Measurements from ENCODE around the gene AZU1. TPM values are rescaled to one million over a fixed set of nuclear protein-coding genes. Genes with fewer than 3 reads are reported as not detected.

The AZU1 gene
- total RNA-seq, 1 experiment from 2014 or later: not detected

DNA sequence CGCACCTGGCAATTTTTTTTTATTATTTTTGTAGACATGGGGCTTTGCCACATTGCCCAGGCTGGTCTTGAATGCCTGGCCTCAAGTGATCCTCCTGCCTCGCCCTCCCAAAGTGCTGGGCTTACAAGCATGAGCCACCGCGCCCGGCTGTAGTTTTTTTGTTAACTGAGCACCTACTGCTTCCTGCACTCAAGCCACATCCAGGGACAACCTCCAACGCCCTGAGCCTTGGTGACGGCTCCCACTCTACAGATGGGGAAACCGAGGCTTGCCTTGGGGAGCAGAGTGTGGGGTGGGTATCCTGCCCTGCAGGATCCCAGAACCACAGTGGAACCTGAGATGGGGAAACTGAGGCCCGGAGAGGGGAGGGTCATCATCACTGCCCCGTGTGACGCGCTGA, 27.5 kb downstream of the AZU1 start:
- intact Hi-C loops (cut with micrococcal nuclease): no loop called here
- Histone ChIP-seq H3K79me2 (ENCODE audit: insufficient read depth, low read length) (no peaks in the 10 kb centered on the region), H3K27me3 (ENCODE audit: insufficient read depth, low read length) (no peaks in the 10 kb centered on the region), H3K9ac (ENCODE audit: low read length) (no peak overlapping the region), H3K9me2 (ENCODE audit: insufficient read depth) (no peaks in the 10 kb centered on the region), H3K27ac (ENCODE audit: low read depth, low read length) (no peak overlapping the region), H3K4me2 (ENCODE audit: low read length) (no peak overlapping the region), H3K4me1 (ENCODE audit: control insufficient read depth in 1 of 2, insufficient read depth in 2 of 2, low read length in 2 of 2) (peaks cover 18 to 25% of the 10 kb centered on the region in 2 experiments), H4K20me1 (ENCODE audit: insufficient read depth) (no peaks in the 10 kb centered on the region), H3K36me3 (ENCODE audit: control insufficient read depth in 1 of 2, insufficient read depth in 2 of 2, low read length in 2 of 2) (no peaks in the 10 kb centered on the region), H2AFZ (ENCODE audit: low read depth, low read length, poor library complexity, severe bottlenecking) (no peak overlapping the region), H3K9me3 (ENCODE audit: control insufficient read depth in 1 of 2, insufficient read depth in 1 of 2, low read depth in 1 of 2, low read length in 2 of 2) (no peaks in the 10 kb centered on the region), H3K4me3 (replicated peaks in 1 of 2; ENCODE audit: low read depth in 1 of 2, low read length in 2 of 2) (no peak overlapping the region)
- ChIA-PET CTCF (interaction anchor here (0.6 kb wide), 1 partner anchor 25 kb away, joined by 3 read pairs; no protein-coding TSS in a partner anchor), POLR2A (no interaction called here), RAD21 (ENCODE audit: low non-redundant PET in 1 of 2, low total read pairs in 2 of 2, uncharacterized antibody in 2 of 2, unreplicated experiment in 2 of 2) (no interaction called here)
- no TSS peak for BruUV-seq (replicated peaks)
- DNase-seq (ENCODE audit: low read depth, low spot score) (no peak), ATAC-seq (no peak)
- TF ChIP-seq, protein P1, sequence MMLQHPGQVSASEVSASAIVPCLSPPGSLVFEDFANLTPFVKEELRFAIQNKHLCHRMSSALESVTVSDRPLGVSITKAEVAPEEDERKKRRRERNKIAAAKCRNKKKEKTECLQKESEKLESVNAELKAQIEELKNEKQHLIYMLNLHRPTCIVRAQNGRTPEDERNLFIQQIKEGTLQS (IDR thresholded peaks at IDR 0.05): no peak
- TF ChIP-seq ZNF274 (IDR thresholded peaks at IDR 0.05; ENCODE audit: low read depth, low read length): no peak
- TF ChIP-seq POLR2A (IDR thresholded peaks at IDR 0.05; ENCODE audit: borderline replicate concordance, extremely low read depth, insufficient read depth, insufficient read length): no peak
- TF ChIP-seq ELF1 (IDR thresholded peaks at IDR 0.05; ENCODE audit: borderline replicate concordance, low read depth): no peak

DNA sequence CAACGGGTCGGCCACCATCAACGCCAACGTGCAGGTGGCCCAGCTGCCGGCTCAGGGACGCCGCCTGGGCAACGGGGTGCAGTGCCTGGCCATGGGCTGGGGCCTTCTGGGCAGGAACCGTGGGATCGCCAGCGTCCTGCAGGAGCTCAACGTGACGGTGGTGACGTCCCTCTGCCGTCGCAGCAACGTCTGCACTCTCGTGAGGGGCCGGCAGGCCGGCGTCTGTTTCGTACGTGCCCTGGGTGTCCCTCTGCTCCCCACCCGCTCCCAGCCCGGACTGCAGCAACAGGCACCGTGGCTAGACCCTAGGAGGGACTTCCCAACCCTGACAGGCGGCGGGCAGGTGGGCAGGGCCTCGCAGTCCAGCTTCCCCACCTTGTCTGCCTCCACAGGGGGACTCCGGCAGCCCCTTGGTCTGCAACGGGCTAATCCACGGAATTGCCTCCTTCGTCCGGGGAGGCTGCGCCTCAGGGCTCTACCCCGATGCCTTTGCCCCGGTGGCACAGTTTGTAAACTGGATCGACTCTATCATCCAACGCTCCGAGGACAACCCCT, 28.0 kb downstream of the AZU1 start:
- no peaks in the 10 kb centered on the region for H3K9me3 ChIP-seq (ENCODE audit: control insufficient read depth in 1 of 2, insufficient read depth in 1 of 2, low read depth in 1 of 2, low read length in 2 of 2)
- no peaks in the 10 kb centered on the region for H3K27me3 ChIP-seq (ENCODE audit: insufficient read depth, low read length)
- peaks cover 15 to 21% of the 10 kb centered on the region in 2 experiments for H3K4me1 ChIP-seq (ENCODE audit: control insufficient read depth in 1 of 2, insufficient read depth in 2 of 2, low read length in 2 of 2)
- ChIA-PET POLR2A (no interaction called here), CTCF (interaction anchor here (0.6 to 1.7 kb wide), 3 partner anchors 26 to 126 kb away, joined by 3 to 9 read pairs (median 6); no protein-coding TSS in a partner anchor), RAD21 (ENCODE audit: low non-redundant PET in 1 of 2, low total read pairs in 2 of 2, uncharacterized antibody in 2 of 2, unreplicated experiment in 2 of 2) (no interaction called here)
- no peaks in the 10 kb centered on the region for H3K36me3 ChIP-seq (ENCODE audit: control insufficient read depth in 1 of 2, insufficient read depth in 2 of 2, low read length in 2 of 2)
- H3K9me2 ChIP-seq (ENCODE audit: insufficient read depth): no peaks in the 10 kb centered on the region
- no peak overlapping the region for H3K4me2 ChIP-seq (ENCODE audit: low read length)
- no peaks in the 10 kb centered on the region for H4K20me1 ChIP-seq (ENCODE audit: insufficient read depth)
- no peak overlapping the region for H2AFZ ChIP-seq (ENCODE audit: low read depth, low read length, poor library complexity, severe bottlenecking)
- intact Hi-C loops (cut with micrococcal nuclease): loop anchor here (2.0 kb wide), 1 partner anchor 65 kb away; no protein-coding TSS in a partner anchor
- no peak for ATAC-seq
- no peak overlapping the region for H3K4me3 ChIP-seq (replicated peaks in 1 of 2; ENCODE audit: low read depth in 1 of 2, low read length in 2 of 2)
- H3K27ac ChIP-seq (ENCODE audit: low read depth, low read length): no peak overlapping the region
- no peaks in the 10 kb centered on the region for H3K79me2 ChIP-seq (ENCODE audit: insufficient read depth, low read length)
- no peak overlapping the region for H3K9ac ChIP-seq (ENCODE audit: low read length)
- no peak for DNase-seq (ENCODE audit: low read depth, low spot score)
- no TSS peak for BruUV-seq (replicated peaks)
- TF ChIP-seq, protein P2, sequence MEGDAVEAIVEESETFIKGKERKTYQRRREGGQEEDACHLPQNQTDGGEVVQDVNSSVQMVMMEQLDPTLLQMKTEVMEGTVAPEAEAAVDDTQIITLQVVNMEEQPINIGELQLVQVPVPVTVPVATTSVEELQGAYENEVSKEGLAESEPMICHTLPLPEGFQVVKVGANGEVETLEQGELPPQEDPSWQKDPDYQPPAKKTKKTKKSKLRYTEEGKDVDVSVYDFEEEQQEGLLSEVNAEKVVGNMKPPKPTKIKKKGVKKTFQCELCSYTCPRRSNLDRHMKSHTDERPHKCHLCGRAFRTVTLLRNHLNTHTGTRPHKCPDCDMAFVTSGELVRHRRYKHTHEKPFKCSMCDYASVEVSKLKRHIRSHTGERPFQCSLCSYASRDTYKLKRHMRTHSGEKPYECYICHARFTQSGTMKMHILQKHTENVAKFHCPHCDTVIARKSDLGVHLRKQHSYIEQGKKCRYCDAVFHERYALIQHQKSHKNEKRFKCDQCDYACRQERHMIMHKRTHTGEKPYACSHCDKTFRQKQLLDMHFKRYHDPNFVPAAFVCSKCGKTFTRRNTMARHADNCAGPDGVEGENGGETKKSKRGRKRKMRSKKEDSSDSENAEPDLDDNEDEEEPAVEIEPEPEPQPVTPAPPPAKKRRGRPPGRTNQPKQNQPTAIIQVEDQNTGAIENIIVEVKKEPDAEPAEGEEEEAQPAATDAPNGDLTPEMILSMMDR (IDR thresholded peaks at IDR 0.05 in 2 of 3, conservative IDR thresholded peaks at IDR 0.05 in 1 of 3; ENCODE audit: borderline replicate concordance in 1 of 3, insufficient read depth in 1 of 3, low read depth in 2 of 3, low read length in 2 of 3): no peak
- no peak for TF ChIP-seq YY1 (IDR thresholded peaks at IDR 0.05; ENCODE audit: extremely low read depth, insufficient replicate concordance, low read depth, low read length)
- TF ChIP-seq POLR2AphosphoS5 (IDR thresholded peaks at IDR 0.05; ENCODE audit: low read depth, low read length): no peak
- TF ChIP-seq EGR1 (IDR thresholded peaks at IDR 0.05; ENCODE audit: low read depth): no peak
- no peak for TF ChIP-seq FOSL1 (IDR thresholded peaks at IDR 0.05; ENCODE audit: low read depth)
- no peak for TF ChIP-seq EZH2 (IDR thresholded peaks at IDR 0.05)
- TF ChIP-seq CEBPB (IDR thresholded peaks at IDR 0.05; ENCODE audit: low read depth): no peak
- TF ChIP-seq, protein P3, sequence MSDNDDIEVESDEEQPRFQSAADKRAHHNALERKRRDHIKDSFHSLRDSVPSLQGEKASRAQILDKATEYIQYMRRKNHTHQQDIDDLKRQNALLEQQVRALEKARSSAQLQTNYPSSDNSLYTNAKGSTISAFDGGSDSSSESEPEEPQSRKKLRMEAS (IDR thresholded peaks at IDR 0.05): no peak
- no peak for TF ChIP-seq ZFX (IDR thresholded peaks at IDR 0.05)
- no peak for TF ChIP-seq TCF7L2 (IDR thresholded peaks at IDR 0.05; ENCODE audit: borderline replicate concordance, extremely low read depth, insufficient read depth, insufficient read length)
- TF ChIP-seq POLR2A (IDR thresholded peaks at IDR 0.05; ENCODE audit: borderline replicate concordance, extremely low read depth, insufficient read depth, insufficient read length): no peak
- TF ChIP-seq, protein P1 (IDR thresholded peaks at IDR 0.05): no peak
- TF ChIP-seq JUND (IDR thresholded peaks at IDR 0.05): no peak
- no peak for TF ChIP-seq CBX3 (IDR thresholded peaks at IDR 0.05; ENCODE audit: low read depth)
- no peak for TF ChIP-seq SIN3A (IDR thresholded peaks at IDR 0.05; ENCODE audit: low read depth)
- no peak for TF ChIP-seq EZH2phosphoT487 (IDR thresholded peaks at IDR 0.05; ENCODE audit: borderline replicate concordance)
- TF ChIP-seq ELF1 (IDR thresholded peaks at IDR 0.05; ENCODE audit: borderline replicate concordance, low read depth): no peak
- no peak for TF ChIP-seq ZNF274 (IDR thresholded peaks at IDR 0.05; ENCODE audit: low read depth, low read length)
- no peak for TF ChIP-seq RAD21 (IDR thresholded peaks at IDR 0.05; ENCODE audit: low read depth)

Data from HCT116 (cell line).